ENCODE measurements around the gene EMILIN1.
A peak's percentile ranks its signal among the peaks of the same experiment; 100 is the strongest.

EMILIN1 gene

DNA sequence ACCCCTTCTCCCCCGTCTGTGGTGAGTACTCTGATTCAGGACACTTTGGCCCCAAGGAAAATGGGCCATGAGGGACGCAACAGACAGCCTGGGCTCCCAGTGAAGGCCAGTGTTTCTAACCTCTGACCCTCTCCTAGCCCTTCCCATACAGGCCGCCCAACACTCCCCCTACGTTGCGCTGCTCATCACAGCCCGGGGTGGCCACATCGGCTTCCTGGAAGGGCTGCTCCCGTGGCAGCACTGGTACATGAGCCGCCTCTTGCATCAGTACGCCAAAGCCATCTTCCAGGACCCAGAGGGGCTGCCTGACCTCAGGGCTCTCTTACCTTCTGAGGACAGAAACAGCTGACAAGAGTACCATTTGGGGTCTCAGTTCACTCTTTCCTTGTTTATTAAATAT, 52.0 kb downstream of the EMILIN1 start:
- Mint-ChIP-seq H3K27ac (no peak overlapping the region), H3K27me3 (no peaks in the 10 kb centered on the region), H3K4me3 (no peak overlapping the region), H3K4me1 (ENCODE audit: low read depth) (peaks cover 23% of the 10 kb centered on the region), H3K36me3 (no peaks in the 10 kb centered on the region), H3K9me3 (ENCODE audit: low read depth) (no peaks in the 10 kb centered on the region)

DNA sequence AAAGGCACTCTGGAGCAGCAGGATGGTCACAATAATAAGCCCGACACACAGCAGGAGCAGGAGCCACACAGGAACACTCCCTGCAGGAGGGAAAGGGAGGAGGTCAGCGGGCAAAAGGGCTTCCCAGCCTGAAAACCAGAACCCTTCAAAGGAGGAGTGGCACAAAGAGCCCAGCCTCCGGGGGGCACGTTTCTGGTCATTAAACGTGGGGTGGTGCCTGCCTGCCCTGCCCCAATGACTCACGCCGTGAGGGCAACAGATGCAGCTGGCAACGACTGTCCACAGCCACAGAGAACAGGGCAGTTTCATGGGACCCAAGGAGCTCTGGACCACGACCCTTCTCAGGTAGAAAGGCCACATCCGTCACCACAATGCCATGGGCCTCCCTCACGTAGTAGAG, 53.0 kb downstream of the EMILIN1 start:
- Mint-ChIP-seq H3K27ac (peak overlapping the region; percentile 54), H3K4me3 (peak overlapping the region; percentile 13), H3K27me3 (no peaks in the 10 kb centered on the region), H3K36me3 (no peaks in the 10 kb centered on the region), H3K9me3 (ENCODE audit: low read depth) (no peaks in the 10 kb centered on the region), H3K4me1 (ENCODE audit: low read depth) (peaks cover 23% of the 10 kb centered on the region)

DNA sequence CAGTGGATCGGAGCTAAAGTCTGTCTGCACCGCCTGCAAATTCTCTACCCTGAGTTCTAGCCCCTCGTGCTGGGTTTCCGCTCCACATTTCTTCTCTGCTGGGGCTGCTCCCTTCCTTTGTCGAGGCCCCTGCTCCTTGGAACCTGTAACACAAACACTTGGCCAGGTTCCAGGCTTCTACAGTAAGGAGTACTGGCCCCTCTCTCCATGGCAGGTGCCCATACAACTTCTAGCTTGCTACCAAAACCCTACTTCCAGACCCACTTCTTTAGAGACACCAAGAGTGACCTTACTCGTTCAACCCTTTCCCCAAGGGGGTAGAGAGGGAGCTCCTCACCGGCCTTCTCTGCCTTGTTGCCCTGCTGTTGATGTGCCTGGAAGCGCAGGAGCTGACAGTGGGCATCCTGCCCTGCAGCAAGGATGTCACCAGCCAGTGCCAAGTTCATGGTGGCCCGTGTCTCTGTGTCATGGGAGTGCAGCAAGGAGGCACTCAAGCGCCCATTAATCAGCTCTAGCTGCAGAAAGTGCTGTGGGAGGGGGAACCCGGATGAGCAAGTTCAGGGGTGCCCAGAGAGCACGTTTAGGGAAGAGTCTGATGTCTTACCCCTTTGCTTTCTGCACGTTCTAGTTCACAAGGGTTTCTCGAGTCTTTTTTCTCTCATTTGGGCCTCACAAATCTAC, 54.9 kb downstream of the EMILIN1 start:
- peaks cover 23% of the 10 kb centered on the region for H3K4me1 Mint-ChIP-seq (ENCODE audit: low read depth)
- H3K9me3 Mint-ChIP-seq (ENCODE audit: low read depth): no peaks in the 10 kb centered on the region
- peak overlapping the region; percentile 83 for H3K27ac Mint-ChIP-seq
- peak overlapping the region; percentile 95 for H3K4me3 Mint-ChIP-seq
- H3K27me3 Mint-ChIP-seq: no peaks in the 10 kb centered on the region
- no peaks in the 10 kb centered on the region for H3K36me3 Mint-ChIP-seq

GRCh38 chr2:27133905-27134780, 55.7 kb downstream of the EMILIN1 start, which contains the start of gene PREB:
TSS of gene PREB (minus strand) at chr2:27134636. CDS start at chr2:27134421, 215 bp downstream.
- Mint-ChIP-seq H3K4me3 (peak within 1 kb of the TSS; percentile 95), H3K36me3 (no peaks in the 10 kb centered on the region), H3K27ac (peak within 1 kb of the TSS; percentile 96), H3K9me3 (ENCODE audit: low read depth) (no peaks in the 10 kb centered on the region), H3K27me3 (no peaks in the 10 kb centered on the region), H3K4me1 (ENCODE audit: low read depth) (peaks cover 23% of the 10 kb centered on the region)

DNA sequence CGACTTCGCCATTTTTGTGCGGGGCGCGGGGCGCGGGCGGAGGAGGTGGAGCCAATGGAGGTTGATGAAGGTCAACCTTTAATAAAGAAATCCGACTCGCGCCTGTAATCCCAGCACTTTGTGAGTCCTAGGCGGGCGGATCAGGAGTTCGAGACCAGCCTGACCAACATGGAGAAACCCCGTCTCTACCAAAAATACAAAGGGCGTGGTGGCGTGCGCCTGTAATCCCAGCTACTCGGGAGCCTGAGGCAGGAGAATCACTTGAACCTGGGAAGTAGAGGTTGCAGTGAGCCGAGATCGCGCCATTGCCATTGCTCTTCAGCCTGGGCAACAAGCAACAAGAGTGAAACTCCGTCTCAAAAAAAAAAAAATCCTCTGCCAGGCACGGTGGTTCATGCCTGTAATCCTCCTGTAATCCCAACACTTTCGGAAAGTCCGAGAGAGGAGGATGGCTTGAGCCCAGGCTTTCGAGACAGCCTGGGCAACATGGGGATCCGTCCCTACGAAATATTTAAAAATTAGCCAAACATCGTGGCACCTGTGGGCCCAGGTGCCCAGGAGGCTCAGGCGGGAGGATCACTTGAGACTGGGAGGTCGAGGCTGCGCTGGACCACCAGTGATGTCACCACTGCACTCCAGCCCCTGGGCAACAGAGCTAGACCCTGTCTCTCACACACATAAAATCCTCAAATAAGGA, 56.5 kb downstream of the EMILIN1 start:
- Mint-ChIP-seq H3K9me3 (ENCODE audit: low read depth) (no peaks in the 10 kb centered on the region), H3K4me3 (peak overlapping the region; percentile 93), H3K27ac (peak overlapping the region; percentile 96), H3K36me3 (no peaks in the 10 kb centered on the region), H3K27me3 (no peaks in the 10 kb centered on the region), H3K4me1 (ENCODE audit: low read depth) (peaks cover 23% of the 10 kb centered on the region)

DNA sequence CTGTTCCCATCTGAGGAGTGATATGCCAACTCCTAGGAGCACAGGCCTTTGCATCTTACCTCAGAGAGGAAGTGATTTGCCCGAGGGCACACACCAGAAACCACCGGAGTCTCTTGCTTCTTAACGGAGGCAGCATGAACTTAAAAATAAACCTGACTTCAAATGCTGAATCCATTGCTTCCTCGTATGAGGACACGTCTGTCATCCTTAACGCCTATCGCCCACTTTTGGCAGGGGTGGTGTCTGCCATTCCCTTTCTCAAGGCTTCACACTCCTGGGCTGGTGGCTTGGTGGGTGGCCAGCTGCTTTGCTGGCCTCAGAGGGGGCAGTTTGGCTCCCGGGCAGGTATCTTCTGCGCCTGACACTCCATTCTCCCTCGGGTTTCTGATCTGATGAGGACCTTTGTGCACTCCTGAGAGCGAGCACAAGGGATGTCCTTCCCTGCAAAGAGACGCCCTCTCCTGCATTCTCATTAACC, 57.1 kb downstream of the EMILIN1 start:
- Mint-ChIP-seq H3K36me3 (no peaks in the 10 kb centered on the region), H3K27me3 (no peaks in the 10 kb centered on the region), H3K9me3 (ENCODE audit: low read depth) (no peaks in the 10 kb centered on the region), H3K27ac (peak overlapping the region; percentile 79), H3K4me3 (peak overlapping the region; percentile 93), H3K4me1 (ENCODE audit: low read depth) (peaks cover 23% of the 10 kb centered on the region)

All from activated naive CD8-positive, alpha-beta T cell (primary cell).